SK-N-SH (cell line): Measurements from ENCODE around the gene DICER1. TPM values are rescaled to one million over a fixed set of nuclear protein-coding genes. Genes with fewer than 3 reads are reported as not detected.

Experiments
- CTCF ChIA-PET: fragments of 300-600, 350-600 bp; formaldehyde crosslinking; extraction: SDS; loops from one replicate; lab custom pipeline; 2021; lab: Yijun Ruan, JAX
- POLR2A ChIA-PET: fragments of 350-600 bp; sonication (Branson Sonifier 250); formaldehyde crosslinking; extraction: SDS; loops from one replicate; lab custom pipeline; 2020; ENCODE audit warnings: antibody characterized with exemption, inconsistent platforms; lab: Yijun Ruan, JAX
- DNase-seq: peaks from one replicate; pipeline ENCODE4 v3.0.0; 2012
- H2AFZ ChIP-seq: fragments of 200-600 bp; sonication (generic); 2 replicates; pipeline ENCODE4 v1.8.1; 2016; ENCODE audit warnings: antibody characterized with exemption, mild to moderate bottlenecking, low read depth
- H3F3A ChIP-seq: fragments of 200-600 bp; sonication (generic); replicated peaks from 2 replicates; pipeline ENCODE3; 2016; ENCODE audit warnings: antibody characterized with exemption, mild to moderate bottlenecking; ENCODE audit not compliant: insufficient read depth
- H3K27ac ChIP-seq, 2 experiments: fragments of 200-500 bp in 1 of 2; fragments of 200-600 bp in 1 of 2; sonication (Bioruptor generic) in 1 of 2; sonication (generic), shearing (Covaris generic) in 1 of 2; 2 replicates each; pipeline versions ENCODE4 v1.5.1 to v1.6.1; 2014 to 2016; ENCODE audit warnings: low read depth in 2 of 2, inconsistent platforms in 1 of 2, low read length in 1 of 2, mild to moderate bottlenecking in 1 of 2, mixed read lengths in 1 of 2
- H3K27me3 ChIP-seq: fragments of 200-600 bp; sonication (generic), shearing (Covaris generic); 2 replicates; pipeline ENCODE4 v1.6.1; 2016; ENCODE audit warnings: mixed run types; ENCODE audit not compliant: insufficient read depth
- H3K36me3 ChIP-seq, 2 experiments: fragments of 200-500 bp in 1 of 2; fragments of 200-600 bp in 1 of 2; sonication (Bioruptor generic) in 1 of 2; sonication (generic) in 1 of 2; replicated peaks in 1 of 2; 2 replicates each; pipeline versions ENCODE3 to v1.5.1; 2014 to 2016; ENCODE audit warnings: low read length in 1 of 2, mild to moderate bottlenecking in 1 of 2; ENCODE audit not compliant: insufficient read depth in 2 of 2, control insufficient read depth in 1 of 2
- H3K4me1 ChIP-seq, 2 experiments: fragments of 200-500 bp in 1 of 2; fragments of 200-600 bp in 1 of 2; sonication (Bioruptor generic) in 1 of 2; sonication (generic), shearing (Covaris generic) in 1 of 2; 2 replicates each; pipeline versions ENCODE4 v1.5.1 to v1.6.1; 2014 to 2016; ENCODE audit warnings: low read depth in 1 of 2, low read length in 1 of 2, mixed run types in 1 of 2; ENCODE audit not compliant: insufficient read depth in 2 of 2, control insufficient read depth in 1 of 2
- H3K4me2 ChIP-seq: fragments of 200-600 bp; sonication (generic), shearing (Covaris generic); 2 replicates; pipeline ENCODE4 v1.6.1; 2017; ENCODE audit warnings: mixed run types
- H3K4me3 ChIP-seq, 2 experiments: fragments of 200-500 bp in 1 of 2; fragments of 200-600 bp in 1 of 2; sonication (Bioruptor generic) in 1 of 2; sonication (generic), shearing (Covaris generic) in 1 of 2; 2 replicates each; pipeline versions ENCODE4 v1.5.1 to v1.8.1; 2014 to 2016; ENCODE audit warnings: low read depth in 2 of 2, inconsistent platforms in 1 of 2, low read length in 1 of 2, mild to moderate bottlenecking in 1 of 2, mixed read lengths in 1 of 2, moderate library complexity in 1 of 2
- H3K79me2 ChIP-seq: fragments of 200-600 bp; sonication (generic); 2 replicates; pipeline ENCODE4 v1.8.1; 2017; ENCODE audit warnings: mild to moderate bottlenecking; ENCODE audit not compliant: insufficient read depth
- H3K9ac ChIP-seq: fragments of 200-600 bp; sonication (generic); 2 replicates; pipeline ENCODE4 v1.6.1; 2017; ENCODE audit warnings: mixed run types
- H3K9me2 ChIP-seq: fragments of 200-600 bp; sonication (generic); 2 replicates; pipeline ENCODE4 v1.6.1; 2017; ENCODE audit warnings: mixed run types
- H3K9me3 ChIP-seq: fragments of 200-600 bp; sonication (generic); 2 replicates; pipeline ENCODE4 v1.6.1; 2017; ENCODE audit warnings: mixed run types, mild to moderate bottlenecking, moderate library complexity
- H4K20me1 ChIP-seq: fragments of 200-600 bp; sonication (generic); 2 replicates; pipeline ENCODE4 v1.6.1; 2017; ENCODE audit warnings: mild to moderate bottlenecking, mixed run types; ENCODE audit not compliant: insufficient read depth
- CHD2 ChIP-seq: fragments of 150-350 bp; IDR thresholded peaks from 2 replicates; pipeline ENCODE4 v1.6.1; 2018; ENCODE audit warnings: low read length; ENCODE audit not compliant: partially characterized antibody
- EZH2phosphoT487 ChIP-seq: fragments of 200-600 bp; sonication (generic); IDR thresholded peaks from 2 replicates; pipeline ENCODE4 v1.6.1; 2017; ENCODE audit warnings: low read depth, mixed run types, mild to moderate bottlenecking, antibody characterized with exemption, moderate library complexity, borderline replicate concordance
- FOSL2 ChIP-seq: IDR thresholded peaks from 2 replicates; pipeline ENCODE4 v1.4.0; 2012; ENCODE audit warnings: low read depth, mild to moderate bottlenecking, moderate library complexity, borderline replicate concordance
- GATA2 ChIP-seq: sonication (generic); formaldehyde crosslinking; IDR thresholded peaks from 2 replicates; pipeline ENCODE4 v1.5.0; 2020; ENCODE audit warnings: mild to moderate bottlenecking, missing genetic modification reagents
- JUND ChIP-seq: IDR thresholded peaks from 2 replicates; pipeline ENCODE4 v1.4.0; 2012
- MEF2A ChIP-seq: IDR thresholded peaks from 2 replicates; pipeline ENCODE4 v1.4.0; 2012; ENCODE audit warnings: low read depth, borderline replicate concordance
- NFIC ChIP-seq: IDR thresholded peaks from 2 replicates; pipeline ENCODE4 v1.4.0; 2012; ENCODE audit warnings: borderline replicate concordance
- NRF1 ChIP-seq: IDR thresholded peaks from 2 replicates; pipeline ENCODE4 v1.6.1; 2012; ENCODE audit warnings: low read depth, mild to moderate bottlenecking, low read length
- RAD21 ChIP-seq: IDR thresholded peaks from 2 replicates; pipeline ENCODE4 v1.6.1; 2012; ENCODE audit warnings: mild to moderate bottlenecking, low read length
- RXRA ChIP-seq: IDR thresholded peaks from 2 replicates; pipeline ENCODE4 v1.4.0; 2012; ENCODE audit warnings: low read depth, mild to moderate bottlenecking, borderline replicate concordance
- SIN3A ChIP-seq: IDR thresholded peaks from 2 replicates; pipeline ENCODE4 v1.6.1; 2012; ENCODE audit warnings: low read depth, mild to moderate bottlenecking, low read length, moderate library complexity, borderline replicate concordance
- SMC3 ChIP-seq: IDR thresholded peaks from 2 replicates; pipeline ENCODE4 v1.6.1; 2012; ENCODE audit warnings: low read depth, low read length, improper control_type of control experiment
- TCF12 ChIP-seq: IDR thresholded peaks from 2 replicates; pipeline ENCODE4 v1.4.0; 2012
- TEAD4 ChIP-seq: IDR thresholded peaks from 2 replicates; pipeline ENCODE4 v1.4.0; 2012; ENCODE audit warnings: mild to moderate bottlenecking, borderline replicate concordance; ENCODE audit not compliant: insufficient read depth
- YY1 ChIP-seq: IDR thresholded peaks from 2 replicates; pipeline ENCODE4 v1.4.0; 2012; ENCODE audit warnings: low read depth, mild to moderate bottlenecking
- WGBS: methylation state at CpG from one replicate; pipeline ENCODE4 v1.1.6; 2017; ENCODE audit warnings: low lambda C conversion rate; 5-methylcytosine and 5-hydroxymethylcytosine counted together
- polyA plus RNA-seq, 3 experiments: library from polyadenylated mRNA; depleted of rRNA; stranded (reverse); fragments of >200 nt; gene quantifications; 2 replicates each; pipeline ENCODE4 v1.2.3, GENCODE V29; 2012
- TF ChIP-seq, protein P1 (sequence below): IDR thresholded peaks from 2 replicates; pipeline ENCODE4 v1.4.0; 2012; ENCODE audit warnings: low read depth
- TF ChIP-seq, protein P2 (sequence below): IDR thresholded peaks from 2 replicates; pipeline ENCODE4 v1.4.0; 2012; ENCODE audit warnings: low read depth, borderline replicate concordance
- TF ChIP-seq, protein P3 (sequence below): IDR thresholded peaks from 2 replicates; pipeline ENCODE4; 2012
- TF ChIP-seq, protein P4 (sequence below): fragments of 150-350 bp; IDR thresholded peaks from 2 replicates; pipeline ENCODE4 v1.6.1; 2016; ENCODE audit warnings: mild to moderate bottlenecking, low read depth, low read length
- TF ChIP-seq, protein P5 (sequence below): fragments of 200-600 bp; sonication (generic); IDR thresholded peaks from 2 replicates; pipeline ENCODE4 v1.6.1; 2017; ENCODE audit warnings: antibody characterized with exemption, mild to moderate bottlenecking, moderate library complexity

DICER1 gene
- polyA plus RNA-seq, 1 of the 3 experiments (the other 2 are of a cell fraction), result 4.7 TPM

DNA sequence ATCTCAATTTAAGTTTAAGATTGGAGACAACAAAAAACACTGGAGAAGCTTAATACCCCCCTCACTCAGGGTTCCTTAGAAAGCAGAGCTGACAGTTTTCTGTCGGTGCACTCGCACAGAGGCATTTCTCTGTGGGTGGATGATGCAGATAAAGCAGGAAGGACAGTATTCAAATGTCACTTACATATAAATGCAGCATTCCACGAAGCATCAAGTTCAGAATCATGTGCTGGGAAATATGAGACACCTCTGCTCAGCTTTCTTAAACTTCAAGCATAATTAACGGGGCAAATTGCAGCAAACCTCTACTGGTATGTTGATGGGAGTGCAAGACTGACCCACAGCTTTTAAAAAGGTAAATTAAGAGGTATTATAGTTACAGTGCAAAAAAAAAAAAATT is 68.7 kb downstream of the DICER1 start:
- H3K36me3 ChIP-seq, result peaks cover 58 to 70% of the 10 kb centered on the region in 2 experiments
- no peaks in the 10 kb centered on the region for H3F3A ChIP-seq
- no peak for DNase-seq
- no peak overlapping the region for H3K9ac ChIP-seq
- ChIA-PET POLR2A (no interaction called here), CTCF (no interaction called here)
- WGBS, result 71% methylated on average over 4 of the region's 4 CpGs
- no peaks in the 10 kb centered on the region for H3K9me3 ChIP-seq
- H2AFZ ChIP-seq, result no peak overlapping the region
- no peaks in the 10 kb centered on the region for H3K9me2 ChIP-seq
- no peaks in the 10 kb centered on the region for H3K27me3 ChIP-seq
- TF ChIP-seq, protein P1, sequence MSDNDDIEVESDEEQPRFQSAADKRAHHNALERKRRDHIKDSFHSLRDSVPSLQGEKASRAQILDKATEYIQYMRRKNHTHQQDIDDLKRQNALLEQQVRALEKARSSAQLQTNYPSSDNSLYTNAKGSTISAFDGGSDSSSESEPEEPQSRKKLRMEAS, result no peak
- TF ChIP-seq NRF1 (no peak), MEF2A (no peak), CHD2 (no peak), RXRA (no peak), SMC3 (no peak), RAD21 (no peak), GATA2 (CRISPR knock-in tag) (no peak), SIN3A (no peak), YY1 (no peak), JUND (no peak), TEAD4 (no peak), EZH2phosphoT487 (no peak), FOSL2 (no peak), TCF12 (no peak), NFIC (no peak)
- TF ChIP-seq, protein P2, sequence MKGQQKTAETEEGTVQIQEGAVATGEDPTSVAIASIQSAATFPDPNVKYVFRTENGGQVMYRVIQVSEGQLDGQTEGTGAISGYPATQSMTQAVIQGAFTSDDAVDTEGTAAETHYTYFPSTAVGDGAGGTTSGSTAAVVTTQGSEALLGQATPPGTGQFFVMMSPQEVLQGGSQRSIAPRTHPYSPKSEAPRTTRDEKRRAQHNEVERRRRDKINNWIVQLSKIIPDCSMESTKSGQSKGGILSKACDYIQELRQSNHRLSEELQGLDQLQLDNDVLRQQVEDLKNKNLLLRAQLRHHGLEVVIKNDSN, result no peak
- TF ChIP-seq, protein P3, sequence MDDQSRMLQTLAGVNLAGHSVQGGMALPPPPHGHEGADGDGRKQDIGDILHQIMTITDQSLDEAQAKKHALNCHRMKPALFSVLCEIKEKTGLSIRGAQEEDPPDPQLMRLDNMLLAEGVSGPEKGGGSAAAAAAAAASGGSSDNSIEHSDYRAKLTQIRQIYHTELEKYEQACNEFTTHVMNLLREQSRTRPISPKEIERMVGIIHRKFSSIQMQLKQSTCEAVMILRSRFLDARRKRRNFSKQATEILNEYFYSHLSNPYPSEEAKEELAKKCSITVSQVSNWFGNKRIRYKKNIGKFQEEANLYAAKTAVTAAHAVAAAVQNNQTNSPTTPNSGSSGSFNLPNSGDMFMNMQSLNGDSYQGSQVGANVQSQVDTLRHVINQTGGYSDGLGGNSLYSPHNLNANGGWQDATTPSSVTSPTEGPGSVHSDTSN, result no peak
- TF ChIP-seq, protein P4, sequence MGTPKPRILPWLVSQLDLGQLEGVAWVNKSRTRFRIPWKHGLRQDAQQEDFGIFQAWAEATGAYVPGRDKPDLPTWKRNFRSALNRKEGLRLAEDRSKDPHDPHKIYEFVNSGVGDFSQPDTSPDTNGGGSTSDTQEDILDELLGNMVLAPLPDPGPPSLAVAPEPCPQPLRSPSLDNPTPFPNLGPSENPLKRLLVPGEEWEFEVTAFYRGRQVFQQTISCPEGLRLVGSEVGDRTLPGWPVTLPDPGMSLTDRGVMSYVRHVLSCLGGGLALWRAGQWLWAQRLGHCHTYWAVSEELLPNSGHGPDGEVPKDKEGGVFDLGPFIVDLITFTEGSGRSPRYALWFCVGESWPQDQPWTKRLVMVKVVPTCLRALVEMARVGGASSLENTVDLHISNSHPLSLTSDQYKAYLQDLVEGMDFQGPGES, result no peak
- TF ChIP-seq, protein P5, sequence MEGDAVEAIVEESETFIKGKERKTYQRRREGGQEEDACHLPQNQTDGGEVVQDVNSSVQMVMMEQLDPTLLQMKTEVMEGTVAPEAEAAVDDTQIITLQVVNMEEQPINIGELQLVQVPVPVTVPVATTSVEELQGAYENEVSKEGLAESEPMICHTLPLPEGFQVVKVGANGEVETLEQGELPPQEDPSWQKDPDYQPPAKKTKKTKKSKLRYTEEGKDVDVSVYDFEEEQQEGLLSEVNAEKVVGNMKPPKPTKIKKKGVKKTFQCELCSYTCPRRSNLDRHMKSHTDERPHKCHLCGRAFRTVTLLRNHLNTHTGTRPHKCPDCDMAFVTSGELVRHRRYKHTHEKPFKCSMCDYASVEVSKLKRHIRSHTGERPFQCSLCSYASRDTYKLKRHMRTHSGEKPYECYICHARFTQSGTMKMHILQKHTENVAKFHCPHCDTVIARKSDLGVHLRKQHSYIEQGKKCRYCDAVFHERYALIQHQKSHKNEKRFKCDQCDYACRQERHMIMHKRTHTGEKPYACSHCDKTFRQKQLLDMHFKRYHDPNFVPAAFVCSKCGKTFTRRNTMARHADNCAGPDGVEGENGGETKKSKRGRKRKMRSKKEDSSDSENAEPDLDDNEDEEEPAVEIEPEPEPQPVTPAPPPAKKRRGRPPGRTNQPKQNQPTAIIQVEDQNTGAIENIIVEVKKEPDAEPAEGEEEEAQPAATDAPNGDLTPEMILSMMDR, result no peak
- H3K79me2 ChIP-seq, result no peaks in the 10 kb centered on the region
- H3K4me2 ChIP-seq, result no peak overlapping the region
- H3K4me1 ChIP-seq, result peaks cover 0 to 13% of the 10 kb centered on the region in 2 experiments; a peak in 2 of 4 replicates
- no peak overlapping the region for H3K27ac ChIP-seq
- H3K4me3 ChIP-seq, result no peak overlapping the region
- no peaks in the 10 kb centered on the region for H4K20me1 ChIP-seq
